LNCAP (cell line): ENCODE data around the gene IFNG.

Experiments used
- CTCF ChIP-seq: fragments of 450-650 bp; IDR thresholded peaks from 2 replicates; pipeline ENCODE4 v1.5.1; 2017; ENCODE audit warnings: mild to moderate bottlenecking

Gene IFNG

DNA sequence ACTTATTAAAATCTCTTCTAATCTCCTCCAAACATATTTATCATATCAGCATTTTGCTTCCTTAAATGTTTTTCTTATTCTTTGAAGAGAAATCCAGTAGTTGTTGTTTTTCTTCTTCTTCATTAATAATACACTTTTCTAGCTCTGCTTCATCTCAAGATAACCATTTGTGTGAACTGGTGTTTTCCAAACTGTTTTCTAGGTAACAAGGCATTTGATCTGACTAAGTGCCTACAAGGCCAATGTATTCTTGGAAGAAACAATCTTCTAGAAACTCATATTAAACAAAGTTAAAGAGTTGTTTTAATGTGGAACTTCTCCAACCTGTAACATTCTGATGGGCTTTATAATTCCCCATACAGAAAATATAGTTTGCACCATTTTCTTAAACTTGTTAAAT, 30.8 kb upstream of the IFNG start:
- no peak for TF ChIP-seq CTCF

- TF ChIP-seq CTCF: no peak
Observed at GRCh38 chr12:68189821-68190242, 30.3 kb upstream of the IFNG start.

GRCh38 chr12:68185598-68185997, 26.1 kb upstream of the IFNG start:
- TF ChIP-seq CTCF: no peak

DNA sequence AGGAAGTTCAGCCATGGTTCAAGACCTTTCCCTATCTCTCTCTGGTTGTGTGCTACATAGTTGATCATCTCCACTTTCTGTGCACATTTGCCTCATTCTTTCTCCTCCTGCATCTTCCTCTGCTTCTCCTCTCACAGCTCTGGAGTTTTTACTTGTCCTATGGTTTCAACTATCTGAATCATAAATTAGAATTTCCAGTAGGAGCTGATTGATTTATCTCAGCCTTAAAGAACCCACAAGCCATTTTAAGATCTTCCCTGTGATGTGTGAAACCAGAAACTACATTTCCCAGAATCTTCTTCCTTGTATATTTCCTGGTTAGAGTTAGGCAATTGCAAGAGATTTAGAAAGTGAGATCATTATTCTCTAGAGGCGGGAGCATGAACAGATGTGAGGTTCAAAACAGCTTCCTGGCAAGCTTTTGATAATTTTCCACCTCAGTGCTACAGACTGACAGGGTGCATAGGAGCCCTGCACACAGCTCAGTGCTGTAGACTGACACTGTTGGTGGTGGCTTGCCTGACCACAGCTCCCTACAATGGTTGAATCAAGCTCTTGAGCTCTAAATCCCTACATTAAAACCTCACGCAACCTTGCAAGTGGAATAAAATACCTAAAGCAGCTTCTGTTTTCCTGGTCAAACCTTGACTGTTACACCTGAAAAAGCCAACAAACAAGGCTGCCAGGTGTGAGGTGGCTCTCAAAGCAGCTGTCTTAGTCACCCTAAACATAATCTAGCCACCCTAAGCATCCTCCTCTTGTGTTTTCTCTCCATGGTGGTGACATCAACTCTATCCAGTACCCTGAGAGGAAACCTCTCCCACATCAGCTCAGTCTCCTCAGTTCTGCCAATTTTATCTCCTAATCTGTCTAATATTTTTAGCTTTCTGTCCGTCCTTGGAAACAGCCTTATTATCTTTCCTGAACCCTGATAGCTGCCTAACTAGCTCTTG, 21.5 kb upstream of the IFNG start:
- no peak for TF ChIP-seq CTCF

DNA sequence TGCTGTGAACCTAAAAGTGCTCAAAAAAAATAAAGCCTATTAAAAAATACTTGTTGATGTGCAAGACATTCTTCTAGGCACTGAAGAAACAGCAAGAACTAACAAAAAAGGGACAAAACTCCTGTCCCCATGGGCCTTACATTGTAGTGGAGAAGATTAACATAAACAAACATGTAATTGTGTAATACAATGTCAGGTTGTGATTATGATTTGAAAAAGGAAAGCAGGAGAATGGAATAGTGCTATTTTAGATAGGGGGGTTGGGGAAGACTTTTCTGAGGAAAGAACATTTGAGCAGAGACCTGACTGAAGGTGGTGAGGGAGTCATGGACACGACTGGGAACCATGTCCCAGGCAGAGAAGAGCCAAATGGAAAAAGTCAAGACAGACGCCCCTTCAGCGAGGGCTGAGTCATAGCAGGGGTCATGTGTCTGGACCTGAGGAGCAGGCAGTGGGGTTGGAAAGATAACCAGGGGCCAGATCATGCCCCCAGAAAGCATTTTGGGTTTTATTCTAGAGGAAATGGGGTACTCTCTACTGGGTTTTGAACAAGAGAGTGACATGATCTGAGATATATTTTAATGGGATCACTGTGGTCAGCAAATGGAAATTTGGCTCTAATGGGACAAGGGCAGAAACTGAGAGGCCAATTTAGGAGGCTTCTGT, 19.4 kb upstream of the IFNG start:
- no peak for TF ChIP-seq CTCF

- TF ChIP-seq CTCF: no peak
Observed at GRCh38 chr12:68178184-68178583, 18.6 kb upstream of the IFNG start.

GRCh38 chr12:68177562-68177961, 18.0 kb upstream of the IFNG start:
- TF ChIP-seq CTCF: no peak
